H1 (cell line): ENCODE results near the gene PTTG1IP2. TPM values are rescaled to one million over a fixed set of nuclear protein-coding genes. Genes with fewer than 3 reads are reported as not detected.

Source experiments
- CTCF ChIA-PET: fragments of 300-600 bp; sonication (Branson Sonifier 250); formaldehyde crosslinking; loops from one replicate; lab custom pipeline; 2021; ENCODE audit not compliant: partially characterized antibody; lab: Charles Lee
- POLR2A ChIA-PET: fragments of 300-600 bp; sonication (Branson Sonifier 250); formaldehyde crosslinking; loops from one replicate; lab custom pipeline; 2021; ENCODE audit warnings: inconsistent platforms; ENCODE audit not compliant: partially characterized antibody; lab: Charles Lee
- DNase-seq, 2 experiments: peaks; one replicate each; pipeline versions ENCODE4 v3.0.0 to v3.0.0-alpha.2; 2010 to 2022; ENCODE audit warnings: low spot score in 2 of 2, low read depth in 1 of 2, mixed read lengths in 1 of 2
- FAIRE-seq: peaks from 2 replicates; lab custom pipeline; 2011; peaks lifted over from hg19 to GRCh38; lab: Jason Lieb, UNC
- H2AFZ ChIP-seq: 2 replicates; pipeline ENCODE4 v1.8.1; 2012; ENCODE audit warnings: low read length, inconsistent platforms
- H2AK5ac ChIP-seq: 2 replicates; pipeline ENCODE4 v1.6.1; 2013; ENCODE audit warnings: low read depth, low read length
- H2BK120ac ChIP-seq: replicated peaks from 2 replicates; pipeline ENCODE3; 2013; ENCODE audit warnings: low read depth, low read length, inconsistent platforms
- H2BK12ac ChIP-seq: 2 replicates; pipeline ENCODE4 v1.6.1; 2013; ENCODE audit warnings: low read depth, low read length
- H2BK15ac ChIP-seq: 2 replicates; pipeline ENCODE4 v1.6.1; 2013; ENCODE audit warnings: low read length
- H2BK20ac ChIP-seq: 2 replicates; pipeline ENCODE4 v1.6.1; 2013; ENCODE audit warnings: low read length
- H2BK5ac ChIP-seq: 2 replicates; pipeline ENCODE4 v1.6.1; 2013; ENCODE audit warnings: low read depth, low read length
- H3K14ac ChIP-seq: 2 replicates; pipeline ENCODE4 v1.6.1; 2013; ENCODE audit warnings: inconsistent platforms; ENCODE audit not compliant: insufficient read length
- H3K18ac ChIP-seq: 2 replicates; pipeline ENCODE4 v1.6.1; 2013; ENCODE audit warnings: low read length; ENCODE audit errors: extremely low read depth
- H3K23ac ChIP-seq: 2 replicates; pipeline ENCODE4 v1.6.1; 2013; ENCODE audit warnings: inconsistent platforms; ENCODE audit not compliant: insufficient read length
- H3K23me2 ChIP-seq: 2 replicates; pipeline ENCODE4 v1.6.1; 2013; ENCODE audit warnings: low read depth, low read length
- H3K27ac ChIP-seq: 2 replicates; pipeline ENCODE4 v1.6.1; 2011; ENCODE audit warnings: low read depth, low read length, inconsistent platforms
- H3K27me3 ChIP-seq, 4 experiments: replicated peaks in 1 of 4; 1 replicate in 1 of 4; 2 replicates in 3 of 4; pipeline versions ENCODE4 v1.6.1 to v1.8.1; 2011 to 2013; ENCODE audit warnings: low read length in 3 of 4, mild to moderate bottlenecking in 3 of 4, inconsistent platforms in 2 of 4, mixed read lengths in 2 of 4, moderate library complexity in 1 of 4; ENCODE audit not compliant: control insufficient read depth in 3 of 4, insufficient read depth in 3 of 4; ENCODE audit errors: extremely low read depth in 1 of 4
- H3K36me3 ChIP-seq, 4 experiments: 2 replicates each; pipeline versions ENCODE4 v1.6.1 to v1.8.1; 2011 to 2013; ENCODE audit warnings: mild to moderate bottlenecking in 4 of 4, low read length in 3 of 4, moderate library complexity in 2 of 4, control low read depth in 1 of 4, inconsistent platforms in 1 of 4; ENCODE audit not compliant: insufficient read depth in 4 of 4, control insufficient read depth in 2 of 4
- H3K4ac ChIP-seq: replicated peaks from 2 replicates; pipeline ENCODE3; 2013; ENCODE audit warnings: low read length, low read depth, mixed read lengths, inconsistent platforms; ENCODE audit not compliant: insufficient read length
- H3K4me1 ChIP-seq, 4 experiments: replicated peaks in 1 of 4; 1 replicate in 1 of 4; 2 replicates in 3 of 4; pipeline versions ENCODE4 v1.6.1 to v1.8.1; 2011 to 2013; ENCODE audit warnings: low read length in 3 of 4, inconsistent platforms in 2 of 4, mixed read lengths in 1 of 4; ENCODE audit not compliant: insufficient read depth in 4 of 4, control insufficient read depth in 3 of 4
- H3K4me2 ChIP-seq, 2 experiments: 2 replicates each; pipeline versions ENCODE4 v1.6.1 to v1.8.1; 2011 to 2013; ENCODE audit warnings: low read depth in 2 of 2, low read length in 2 of 2, control low read depth in 1 of 2, inconsistent platforms in 1 of 2, mild to moderate bottlenecking in 1 of 2; ENCODE audit not compliant: insufficient read depth in 1 of 2
- H3K4me3 ChIP-seq, 4 experiments: fragments of 200-600, 300-600 bp in 1 of 4; sonication (generic), shearing (Covaris generic), sonication (Bioruptor Twin) in 1 of 4; 2 replicates each; pipeline versions ENCODE4 v1.5.1 to v1.8.1; 2011 to 2016; ENCODE audit warnings: low read length in 4 of 4, low read depth in 3 of 4, control low read depth in 2 of 4, inconsistent platforms in 2 of 4, mild to moderate bottlenecking in 2 of 4, mixed read lengths in 1 of 4, moderate library complexity in 1 of 4; ENCODE audit not compliant: insufficient read depth in 2 of 4; ENCODE audit errors: extremely low read depth in 1 of 4
- H3K56ac ChIP-seq: replicated peaks from 2 replicates; pipeline ENCODE3; 2013; ENCODE audit warnings: low read depth, mild to moderate bottlenecking, mixed read lengths, low read length, inconsistent platforms; ENCODE audit not compliant: insufficient read length
- H3K79me1 ChIP-seq: 2 replicates; pipeline ENCODE4 v1.6.1; 2013; ENCODE audit warnings: low read depth, low read length, control low read depth
- H3K79me2 ChIP-seq, 2 experiments: 2 replicates each; pipeline versions ENCODE4 v1.6.1 to v1.8.1; 2012 to 2013; ENCODE audit warnings: low read length in 2 of 2, mild to moderate bottlenecking in 2 of 2, inconsistent platforms in 1 of 2; ENCODE audit not compliant: insufficient read depth in 2 of 2, control insufficient read depth in 1 of 2
- H3K9ac ChIP-seq, 4 experiments: replicated peaks in 1 of 4; 1 replicate in 1 of 4; 2 replicates in 3 of 4; pipeline versions ENCODE4 v1.6.1 to v1.8.1; 2011 to 2013; ENCODE audit warnings: low read depth in 3 of 4, low read length in 3 of 4, control low read depth in 2 of 4, mild to moderate bottlenecking in 2 of 4, moderate library complexity in 2 of 4, inconsistent platforms in 1 of 4; ENCODE audit errors: extremely low read depth in 1 of 4
- H3K9me3 ChIP-seq, 2 experiments: 2 replicates each; pipeline versions ENCODE4 v1.6.1 to v1.8.1; 2012 to 2013; ENCODE audit warnings: mild to moderate bottlenecking in 2 of 2, moderate library complexity in 2 of 2, control low read depth in 1 of 2, inconsistent platforms in 1 of 2, low read depth in 1 of 2, low read length in 1 of 2, mixed read lengths in 1 of 2; ENCODE audit not compliant: insufficient read depth in 2 of 2
- H4K20me1 ChIP-seq, 2 experiments: replicated peaks in 1 of 2; 2 replicates each; pipeline versions ENCODE3 to v1.8.1; 2011 to 2013; ENCODE audit warnings: inconsistent platforms in 2 of 2, low read length in 2 of 2, mild to moderate bottlenecking in 1 of 2; ENCODE audit not compliant: insufficient read depth in 2 of 2, control insufficient read depth in 1 of 2
- H4K5ac ChIP-seq: 2 replicates; pipeline ENCODE4 v1.6.1; 2013; ENCODE audit warnings: low read length, low read depth, mixed read lengths, inconsistent platforms; ENCODE audit not compliant: insufficient read length
- H4K8ac ChIP-seq: 2 replicates; pipeline ENCODE4 v1.8.0; 2013; ENCODE audit warnings: mild to moderate bottlenecking, moderate library complexity, low read length, inconsistent platforms; ENCODE audit not compliant: insufficient read depth; ENCODE audit errors: extremely low read depth
- H4K91ac ChIP-seq: replicated peaks from 2 replicates; pipeline ENCODE3; 2013; ENCODE audit warnings: low read length, mixed read lengths, inconsistent platforms; ENCODE audit not compliant: insufficient read length
- ASH2L ChIP-seq: fragments of 200-600, 300-600 bp; sonication (generic); IDR thresholded peaks from one replicate; pipeline ENCODE4 v1.7.1; 2017; ENCODE audit warnings: low read length
- CBX5 ChIP-seq: fragments of 300-800, 300-1000 bp; sonication (generic); IDR thresholded peaks from 2 replicates; pipeline ENCODE4 v1.7.1; 2016; ENCODE audit warnings: antibody characterized with exemption, low read length, low read depth
- CHD1 ChIP-seq: IDR thresholded peaks from 2 replicates; pipeline ENCODE4 v1.6.1; 2012; ENCODE audit warnings: low read depth, low read length, improper control_type of control experiment
- CREB1 ChIP-seq: IDR thresholded peaks from 2 replicates; pipeline ENCODE4 v1.6.1; 2012; ENCODE audit warnings: inconsistent platforms
- CTCF ChIP-seq, 3 experiments: IDR thresholded peaks; 1 replicate in 2 of 3; 2 replicates in 1 of 3; pipeline versions ENCODE4 v1.5.1 to v1.6.1; 2011; ENCODE audit warnings: low read length in 3 of 3, mild to moderate bottlenecking in 3 of 3, inconsistent platforms in 2 of 3, low read depth in 1 of 3, moderate library complexity in 1 of 3; ENCODE audit not compliant: insufficient read depth in 1 of 3; ENCODE audit errors: control extremely low read depth in 1 of 3
- MAFK ChIP-seq: IDR thresholded peaks from 2 replicates; pipeline ENCODE4 v1.6.1; 2012; ENCODE audit warnings: low read depth, mild to moderate bottlenecking, improper control_type of control experiment, low read length
- PHF8 ChIP-seq: fragments of 200-600 bp; sonication (generic); conservative IDR thresholded peaks from 2 replicates; pipeline ENCODE4 v1.7.1; 2012; ENCODE audit warnings: low read depth, mild to moderate bottlenecking, inconsistent platforms, low read length, moderate library complexity
- RFX5 ChIP-seq: IDR thresholded peaks from 2 replicates; pipeline ENCODE4 v1.6.1; 2011; ENCODE audit warnings: low read depth, low read length, improper control_type of control experiment, borderline replicate concordance
- SIRT6 ChIP-seq: IDR thresholded peaks from one replicate; pipeline ENCODE4 v1.7.1; 2012; ENCODE audit warnings: low read length, inconsistent platforms
- WGBS, 2 experiments: shearing (Covaris generic) in 1 of 2; methylation state at CpG; one replicate each; pipeline versions ENCODE4 v1.1.6 to v1.1.7; 2013 to 2015; ENCODE audit warnings: low lambda C conversion rate in 2 of 2, mixed read lengths in 2 of 2, inconsistent platforms in 1 of 2, low coverage in 1 of 2, missing lambda C conversion rate in 1 of 2; ENCODE audit not compliant: insufficient replicate concordance in 2 of 2, insufficient coverage in 1 of 2, insufficient read length in 1 of 2; ENCODE audit errors: extremely low coverage in 1 of 2, missing lambda C conversion rate in 1 of 2; 5-methylcytosine and 5-hydroxymethylcytosine counted together
- polyA plus RNA-seq, 7 experiments: library from polyadenylated mRNA; depleted of rRNA in 3 of 7; stranded (reverse) in 5 of 7; unstranded in 2 of 7; fragments of >200 nt in 5 of 7; fragments of 200-250 nt in 2 of 7; gene quantifications; 1 replicate in 5 of 7; 2 replicates in 1 of 7; 4 replicates in 1 of 7; pipeline versions ENCODE4 v1.2.1 to v1.2.3, GENCODE V29; 2011 to 2013; ENCODE audit warnings: missing spikeins in 2 of 7, mixed read lengths in 2 of 7
- total RNA-seq: library from RNA; stranded (reverse); fragmentation: NEBNext Ultra II Directional; extraction: Animal tissue kit (Norgen Biotek cat#: 25700); gene quantifications from 2 replicates; pipeline ENCODE4 v1.2.1, GENCODE V29; 2021

The PTTG1IP2 gene
- total and polyA plus RNA-seq, 2 of the 8 experiments (the other 6 are each of a cell fraction or from before 2014, with no cell fraction given), result not detected

- Histone ChIP-seq H3K18ac (no peak overlapping the region), H4K5ac (no peak overlapping the region), H3K56ac (no peak overlapping the region), H3K4me3 (no peak overlapping the region), H2AFZ (no peak overlapping the region), H2AK5ac (no peak overlapping the region), H3K27me3 (no peaks in the 10 kb centered on the region), H3K23ac (no peak overlapping the region), H3K4me1 (no peaks in the 10 kb centered on the region), H3K14ac (no peak overlapping the region), H3K9me3 (no peaks in the 10 kb centered on the region), H4K20me1 (no peaks in the 10 kb centered on the region), H3K23me2 (no peaks in the 10 kb centered on the region), H3K36me3 (no peaks in the 10 kb centered on the region), H4K91ac (no peak overlapping the region), H2BK120ac (no peak overlapping the region), H4K8ac (no peak overlapping the region), H3K4ac (no peak overlapping the region), H3K79me2 (no peaks in the 10 kb centered on the region), H2BK5ac (no peak overlapping the region), H3K4me2 (no peak overlapping the region), H3K79me1 (no peaks in the 10 kb centered on the region), H2BK15ac (no peak overlapping the region), H3K27ac (no peak overlapping the region), H2BK20ac (no peak overlapping the region), H3K9ac (no peak overlapping the region), H2BK12ac (no peak overlapping the region)
- ChIA-PET POLR2A (no interaction called here), CTCF (interaction anchor here (1.2 to 1.4 kb wide), 2 partner anchors 18 to 46 kb away, joined by 3 read pairs; no protein-coding TSS in a partner anchor)
- DNase-seq (no peak), FAIRE-seq (no peak)
- WGBS, 2 experiments, result 79% methylated on average over 6 of the region's 6 CpGs; no CpG with 5 or more reads in 1 of the 2 experiments
- TF ChIP-seq CBX5, result no peak
- TF ChIP-seq SIRT6, result no peak
- no peak for TF ChIP-seq CHD1
- no peak for TF ChIP-seq MAFK
- no peak for TF ChIP-seq CREB1
- TF ChIP-seq RFX5, result no peak
- TF ChIP-seq PHF8, result no peak
- no peak for TF ChIP-seq CTCF (IDR thresholded peaks at IDR 0.05; ENCODE audit: control extremely low read depth in 1 of 3, insufficient read depth in 1 of 3, low read depth in 1 of 3, low read length in 3 of 3)
- no peak for TF ChIP-seq ASH2L
Observed at GRCh38 chr7:90485734-90486316, 16.4 kb downstream of the PTTG1IP2 start.
